Measurements from ENCODE around the gene DPY19L3.

DPY19L3 gene

GRCh38 chr19:32471811-32472210 lies 66.2 kb downstream of the DPY19L3 start:
- TF ChIP-seq CTCF (IDR thresholded peaks at IDR 0.05; ENCODE audit: borderline replicate concordance, insufficient read depth, low read depth, low read length): no peak
- H3K4me3 ChIP-seq (ENCODE audit: low read depth, low read length): no peak overlapping the region

- TF ChIP-seq CTCF (IDR thresholded peaks at IDR 0.05; ENCODE audit: borderline replicate concordance, insufficient read depth, low read depth, low read length): no peak
Measured at GRCh38 chr19:32475141-32476031, 69.8 kb downstream of the DPY19L3 start.

GRCh38 chr19:32476032-32476350 lies 70.4 kb downstream of the DPY19L3 start:
- no peak for TF ChIP-seq CTCF (IDR thresholded peaks at IDR 0.05; ENCODE audit: borderline replicate concordance, insufficient read depth, low read depth, low read length)
- no peak overlapping the region for H3K4me3 ChIP-seq (ENCODE audit: low read depth, low read length)

More at GRCh38 chr19:32475141-32476031, 69.8 kb downstream of the DPY19L3 start:
- no peak overlapping the region for H3K4me3 ChIP-seq (ENCODE audit: low read depth, low read length)

- H3K4me3 ChIP-seq (ENCODE audit: low read depth, low read length): no peak overlapping the region
- no peak for TF ChIP-seq CTCF (IDR thresholded peaks at IDR 0.05; ENCODE audit: borderline replicate concordance, insufficient read depth, low read depth, low read length)
Measured at GRCh38 chr19:32480321-32480720, 74.8 kb downstream of the DPY19L3 start.

- no peak for TF ChIP-seq CTCF (IDR thresholded peaks at IDR 0.05; ENCODE audit: borderline replicate concordance, insufficient read depth, low read depth, low read length)
- H3K4me3 ChIP-seq (ENCODE audit: low read depth, low read length): no peak overlapping the region
Measured at GRCh38 chr19:32483574-32483973, 78.0 kb downstream of the DPY19L3 start.

GRCh38 chr19:32489971-32490370 lies 84.4 kb downstream of the DPY19L3 start:
- no peak for TF ChIP-seq CTCF (IDR thresholded peaks at IDR 0.05; ENCODE audit: borderline replicate concordance, insufficient read depth, low read depth, low read length)
- no peak overlapping the region for H3K4me3 ChIP-seq (ENCODE audit: low read depth, low read length)

- no peak overlapping the region for H3K4me3 ChIP-seq (ENCODE audit: low read depth, low read length)
- no peak for TF ChIP-seq CTCF (IDR thresholded peaks at IDR 0.05; ENCODE audit: borderline replicate concordance, insufficient read depth, low read depth, low read length)
Measured at GRCh38 chr19:32497391-32497790, 91.8 kb downstream of the DPY19L3 start.
